ENCODE data around the gene DOCK10.

GRCh38 chr2:224969633-224970260 is 72.5 kb downstream of the DOCK10 start:
- TF ChIP-seq, protein P1, sequence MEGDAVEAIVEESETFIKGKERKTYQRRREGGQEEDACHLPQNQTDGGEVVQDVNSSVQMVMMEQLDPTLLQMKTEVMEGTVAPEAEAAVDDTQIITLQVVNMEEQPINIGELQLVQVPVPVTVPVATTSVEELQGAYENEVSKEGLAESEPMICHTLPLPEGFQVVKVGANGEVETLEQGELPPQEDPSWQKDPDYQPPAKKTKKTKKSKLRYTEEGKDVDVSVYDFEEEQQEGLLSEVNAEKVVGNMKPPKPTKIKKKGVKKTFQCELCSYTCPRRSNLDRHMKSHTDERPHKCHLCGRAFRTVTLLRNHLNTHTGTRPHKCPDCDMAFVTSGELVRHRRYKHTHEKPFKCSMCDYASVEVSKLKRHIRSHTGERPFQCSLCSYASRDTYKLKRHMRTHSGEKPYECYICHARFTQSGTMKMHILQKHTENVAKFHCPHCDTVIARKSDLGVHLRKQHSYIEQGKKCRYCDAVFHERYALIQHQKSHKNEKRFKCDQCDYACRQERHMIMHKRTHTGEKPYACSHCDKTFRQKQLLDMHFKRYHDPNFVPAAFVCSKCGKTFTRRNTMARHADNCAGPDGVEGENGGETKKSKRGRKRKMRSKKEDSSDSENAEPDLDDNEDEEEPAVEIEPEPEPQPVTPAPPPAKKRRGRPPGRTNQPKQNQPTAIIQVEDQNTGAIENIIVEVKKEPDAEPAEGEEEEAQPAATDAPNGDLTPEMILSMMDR (IDR thresholded peaks at IDR 0.05; ENCODE audit: borderline replicate concordance, extremely low read depth, low read length, poor library complexity, severe bottlenecking): no peak
- no peak for TF ChIP-seq EZH2 (IDR thresholded peaks at IDR 0.05; ENCODE audit: borderline replicate concordance, low read depth, low read length, severe bottlenecking)

Measured in DND-41 (cell line).